Measurements from ENCODE around the gene PCSK4. TPM values are rescaled to one million over a fixed set of nuclear protein-coding genes. Genes with fewer than 3 reads are reported as not detected.
"Not testable (repeated sequence)": the region's sequence is repeated elsewhere in the genome, so short reads cannot be mapped to it uniquely, and the experiment has no call there.

Gene PCSK4
- total RNA-seq, 1 donor from 2014 or later: 0.59 TPM

GRCh38 chr19:1522061-1522460 lies 31.9 kb upstream of the PCSK4 start:
- DNase-seq (ENCODE audit: low read depth, low spot score): no peak

DNA sequence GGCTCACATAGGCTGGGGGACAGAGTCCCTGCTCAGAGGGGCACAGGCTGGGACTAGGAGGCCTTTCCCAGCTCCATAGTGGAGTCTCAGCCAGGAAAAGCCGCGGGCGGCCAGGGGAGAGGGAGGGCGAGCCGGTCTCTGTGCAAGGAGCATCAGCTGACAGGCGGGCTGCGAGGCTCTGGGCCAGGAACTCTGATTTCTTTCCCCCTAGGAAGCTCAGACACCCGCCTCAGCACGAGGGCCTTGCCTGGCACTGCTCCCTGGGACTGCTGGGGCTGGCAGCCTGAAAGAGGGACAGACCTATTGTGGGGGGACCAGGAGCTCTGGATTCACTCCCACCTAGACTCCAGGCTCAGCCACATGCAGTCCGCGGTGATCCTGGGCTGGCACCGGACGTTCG lies 31.5 kb upstream of the PCSK4 start:
- DNase-seq (ENCODE audit: low read depth, low spot score): no peak

DNA sequence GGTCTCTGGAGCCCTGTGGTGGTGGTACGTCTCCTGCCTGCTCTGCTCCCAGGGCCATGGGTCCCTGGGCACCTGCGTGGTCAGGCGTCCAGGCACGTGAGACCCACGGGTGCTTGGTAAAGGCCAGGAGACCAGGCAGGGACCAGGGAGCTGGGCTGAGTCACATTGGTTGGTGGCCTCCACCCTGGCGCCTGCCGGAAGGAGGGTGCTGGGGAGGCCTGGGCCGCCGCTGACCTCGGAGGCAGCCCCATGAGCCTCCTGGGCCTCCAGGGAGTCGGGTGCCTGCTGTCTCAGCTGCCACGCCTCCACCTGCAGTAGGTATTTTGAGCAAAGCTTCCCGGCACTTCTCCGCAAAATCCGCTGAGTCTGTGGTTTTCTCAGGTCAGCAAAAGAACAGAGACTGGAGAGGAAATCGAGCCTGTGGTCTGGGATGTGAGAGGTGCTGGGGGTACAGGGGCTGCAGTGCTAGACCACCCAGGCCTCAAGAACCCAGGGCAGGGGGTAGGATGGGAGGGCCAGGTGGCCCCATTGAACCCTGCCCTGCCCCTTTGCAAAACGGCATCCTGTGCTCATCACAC lies 30.1 kb upstream of the PCSK4 start:
- DNase-seq (ENCODE audit: low read depth, low spot score): no peak

GRCh38 chr19:1519802-1520201 lies 29.7 kb upstream of the PCSK4 start:
- not testable (repeated sequence) for DNase-seq (ENCODE audit: low read depth, low spot score)

- DNase-seq (ENCODE audit: low read depth, low spot score): no peak
These were observed 28.3 kb upstream of the PCSK4 start for GRCh38 chr19:1518471-1518870.

GRCh38 chr19:1516395-1516753 lies 26.2 kb upstream of the PCSK4 start:
- DNase-seq (ENCODE audit: low read depth, low spot score): no peak

- no peak for DNase-seq (ENCODE audit: low read depth, low spot score)
These were observed 25.0 kb upstream of the PCSK4 start for GRCh38 chr19:1514986-1515721.

GRCh38 chr19:1514295-1514661 lies 24.1 kb upstream of the PCSK4 start:
- DNase-seq (ENCODE audit: low read depth, low spot score): no peak

DNA sequence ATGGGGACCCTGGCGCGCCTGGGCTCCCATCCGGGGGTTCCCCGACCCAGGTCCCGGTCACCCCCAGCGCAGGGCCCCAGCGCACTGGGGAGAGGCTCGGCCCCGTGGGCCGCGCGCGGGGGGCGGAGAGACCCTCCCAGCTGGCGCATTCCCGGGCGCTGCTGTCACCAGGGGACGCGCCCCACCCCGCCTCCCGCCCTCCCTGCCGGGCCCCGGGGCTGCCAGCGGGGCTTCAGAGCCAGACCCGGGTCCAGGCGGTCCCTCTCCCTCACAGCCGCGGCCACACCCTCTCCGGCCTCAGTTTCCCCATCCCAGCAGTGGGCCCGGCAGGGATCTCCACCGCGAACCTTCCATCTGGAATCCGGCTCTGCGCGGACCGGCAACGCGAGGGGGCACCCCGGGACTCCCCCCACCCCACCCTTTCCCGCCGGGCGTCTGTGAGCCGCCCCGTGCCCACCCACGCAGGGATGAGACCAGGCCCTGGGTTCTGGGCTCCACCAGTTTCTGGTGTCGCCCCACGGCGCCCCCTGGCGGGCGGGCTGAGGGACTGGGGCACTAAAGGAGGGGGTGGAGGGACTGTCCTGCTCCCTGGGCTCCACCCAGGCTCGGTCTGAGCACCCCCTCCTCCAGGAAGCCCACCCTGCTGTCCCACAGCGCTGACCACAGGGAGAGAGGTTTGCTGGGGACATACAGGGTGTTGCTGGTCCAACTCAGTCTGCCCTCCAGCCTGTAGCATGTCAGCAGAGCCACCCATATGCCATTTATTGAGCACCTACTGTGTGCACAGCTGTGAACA lies 23.5 kb upstream of the PCSK4 start:
- no peak for DNase-seq (ENCODE audit: low read depth, low spot score)

DNA sequence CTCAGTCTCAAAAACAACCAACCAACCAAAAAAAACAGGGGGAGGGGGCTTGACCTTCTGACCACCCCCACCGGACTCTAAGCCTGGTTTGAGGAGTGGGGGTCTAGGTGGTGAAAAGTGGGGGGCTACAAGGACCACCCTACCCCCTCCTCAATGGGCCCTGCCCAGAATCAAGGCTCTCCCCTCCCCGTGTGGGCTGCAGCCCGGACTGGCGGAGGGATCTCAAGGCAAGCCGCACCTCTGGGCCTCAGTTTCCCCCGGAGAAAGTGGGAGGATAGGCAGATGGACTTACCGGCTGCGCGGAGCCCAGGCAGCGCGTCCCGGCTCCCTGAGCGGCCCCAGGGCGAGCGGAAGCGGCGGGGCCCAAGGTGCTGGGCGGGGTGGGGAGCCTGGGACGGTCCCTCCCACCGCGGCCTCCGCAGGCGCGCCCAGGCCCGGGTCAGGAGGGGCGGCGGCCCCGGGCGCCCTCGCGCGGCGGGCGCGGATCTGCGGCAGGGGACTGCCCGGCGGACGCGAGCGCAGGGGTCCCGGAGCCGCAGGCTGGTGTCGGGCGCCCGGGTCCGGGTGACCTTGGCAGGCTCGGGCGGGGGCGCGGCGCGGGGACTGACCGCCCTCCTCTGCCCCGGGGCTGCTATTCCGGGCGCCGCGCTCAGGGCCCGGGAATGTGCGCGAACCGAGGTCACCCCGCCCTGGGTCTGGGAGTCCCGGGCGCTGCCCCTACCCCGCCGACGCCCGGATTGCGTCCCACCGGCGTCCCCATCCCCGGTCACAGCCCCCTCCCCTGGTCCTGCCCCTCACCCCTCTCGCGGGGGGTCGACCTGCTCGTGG lies 22.7 kb upstream of the PCSK4 start, which contains the start of gene ADAMTSL5:
Gene ADAMTSL5, minus strand, starts transcription at position 349 of the 828 bp plus-strand sequence. CDS start 2,076 bp downstream, outside the sequence.
- DNase-seq (ENCODE audit: low read depth, low spot score): no peak

- no peak for DNase-seq (ENCODE audit: low read depth, low spot score)
These were observed 21.5 kb upstream of the PCSK4 start for GRCh38 chr19:1511318-1512317.

DNA sequence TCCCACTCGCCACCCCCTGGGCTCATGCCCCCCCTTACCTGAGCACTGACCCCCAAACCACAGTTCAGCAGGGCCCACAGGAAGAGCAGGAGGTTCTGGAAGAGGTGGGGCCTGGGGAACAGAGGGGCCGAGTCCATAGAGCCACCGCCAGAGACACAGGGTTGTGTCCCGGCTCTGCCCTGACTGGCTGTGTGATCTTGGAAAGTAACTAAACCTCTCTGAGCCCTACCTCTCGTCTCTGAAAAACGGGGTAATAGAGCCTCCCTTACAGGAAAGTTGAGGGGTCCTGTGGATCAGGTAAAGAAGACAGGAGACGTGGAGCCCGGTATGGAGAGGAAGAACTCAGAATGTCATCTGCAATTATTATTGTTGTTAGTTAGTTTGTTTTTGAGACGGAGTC lies 20.7 kb upstream of the PCSK4 start:
- DNase-seq (ENCODE audit: low read depth, low spot score): no peak

DNA sequence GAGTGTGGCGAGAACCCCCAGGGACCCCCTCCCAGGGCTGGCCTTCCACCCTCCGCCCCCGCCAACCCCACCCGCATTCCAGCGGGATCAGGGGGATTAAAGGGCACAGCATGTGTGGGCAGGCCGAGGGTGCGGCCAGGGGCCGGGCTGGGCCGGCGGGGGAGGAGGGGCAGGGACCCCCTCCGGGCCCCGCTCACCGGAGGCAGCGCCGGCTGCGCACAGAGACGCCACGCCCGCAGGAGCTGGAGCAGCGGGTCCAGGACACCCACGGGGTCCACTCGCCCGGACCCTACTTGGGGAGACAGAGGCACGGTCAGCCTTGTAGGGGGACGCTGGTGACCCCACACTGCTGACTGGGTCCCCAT lies 20.3 kb upstream of the PCSK4 start:
- no peak for DNase-seq (ENCODE audit: low read depth, low spot score)

DNA sequence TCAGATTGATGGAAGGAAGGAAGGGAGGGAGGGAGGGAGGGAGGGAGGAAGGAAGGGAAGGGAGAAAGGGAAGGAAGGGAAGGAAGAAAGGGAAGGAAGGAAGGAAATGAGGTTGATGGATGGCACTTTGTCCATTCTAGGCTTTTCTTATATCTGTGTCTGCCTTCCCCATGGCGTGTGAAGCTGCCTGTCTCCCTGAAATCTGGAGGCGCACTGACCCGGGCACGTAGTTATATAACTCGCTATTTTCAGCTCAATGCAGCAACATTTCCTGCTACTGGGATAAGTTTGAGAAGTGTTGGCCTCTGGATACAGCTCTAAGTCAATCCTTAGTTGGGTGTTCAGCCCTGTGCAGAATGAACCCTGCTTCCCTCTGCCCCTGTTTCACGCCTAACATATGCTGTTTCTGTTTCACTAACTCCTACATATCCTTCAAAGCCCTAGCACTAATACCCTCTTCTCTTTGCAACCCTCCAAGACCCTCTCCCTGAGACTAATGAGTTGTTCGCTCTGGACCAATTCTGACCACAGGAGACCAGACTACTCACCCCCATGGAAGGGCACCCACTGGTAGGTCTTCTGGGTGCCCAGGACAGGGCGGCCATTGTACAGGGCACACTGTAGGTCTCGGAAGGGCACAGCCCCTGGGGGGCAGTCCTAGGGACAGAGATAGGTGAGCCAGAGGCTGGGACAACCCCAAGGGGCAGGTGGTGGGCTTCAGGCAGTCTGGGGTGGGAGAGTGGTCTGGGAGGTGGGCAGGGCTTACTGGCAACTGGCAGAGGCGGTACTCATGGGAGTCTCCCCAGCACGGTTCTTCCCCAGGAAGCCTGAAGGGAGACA lies 19.7 kb upstream of the PCSK4 start:
- no peak for DNase-seq (ENCODE audit: low read depth, low spot score)

- DNase-seq (ENCODE audit: low read depth, low spot score): no peak
These were observed 18.3 kb upstream of the PCSK4 start for GRCh38 chr19:1508507-1508856.

DNA sequence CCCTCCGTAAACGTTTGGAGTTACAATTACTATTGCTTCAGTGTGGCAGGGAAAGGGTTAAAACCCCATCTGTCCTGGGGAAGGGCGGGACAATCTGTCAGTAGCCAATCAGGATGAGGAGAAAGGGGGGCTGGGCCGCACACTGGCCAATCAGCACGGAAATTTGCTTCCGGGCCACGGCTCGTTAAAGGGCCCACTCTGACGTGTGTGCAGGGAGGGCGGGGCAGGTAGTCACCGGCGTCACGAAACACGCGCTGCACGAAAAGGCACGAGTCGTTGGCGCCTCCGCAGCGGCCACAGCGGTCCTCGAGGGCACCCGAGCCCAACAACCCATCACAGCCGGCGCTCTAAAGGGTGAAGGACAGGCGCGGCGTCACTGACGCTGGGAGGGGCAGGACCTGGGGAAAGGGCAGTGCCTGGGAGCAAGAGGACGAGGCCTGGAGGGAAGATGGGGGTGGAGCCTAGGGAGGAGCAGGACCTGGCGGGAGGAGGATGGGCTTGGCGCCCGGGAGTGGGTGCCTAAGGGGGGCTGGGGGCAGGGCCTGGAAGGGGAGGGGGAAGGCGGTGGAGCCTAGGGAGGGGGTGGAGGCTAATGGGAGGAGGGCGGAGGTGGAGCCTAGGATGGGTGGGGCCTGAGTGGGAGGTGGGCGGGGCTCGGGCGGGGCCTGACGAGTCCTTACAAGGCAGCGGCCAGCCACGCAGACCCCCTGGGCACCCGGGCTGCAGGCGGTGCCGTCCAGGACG lies 17.8 kb upstream of the PCSK4 start:
- DNase-seq (ENCODE audit: low read depth, low spot score): peak; percentile 69

GRCh38 chr19:1507192-1507660 lies 17.1 kb upstream of the PCSK4 start:
- no peak for DNase-seq (ENCODE audit: low read depth, low spot score)

DNA sequence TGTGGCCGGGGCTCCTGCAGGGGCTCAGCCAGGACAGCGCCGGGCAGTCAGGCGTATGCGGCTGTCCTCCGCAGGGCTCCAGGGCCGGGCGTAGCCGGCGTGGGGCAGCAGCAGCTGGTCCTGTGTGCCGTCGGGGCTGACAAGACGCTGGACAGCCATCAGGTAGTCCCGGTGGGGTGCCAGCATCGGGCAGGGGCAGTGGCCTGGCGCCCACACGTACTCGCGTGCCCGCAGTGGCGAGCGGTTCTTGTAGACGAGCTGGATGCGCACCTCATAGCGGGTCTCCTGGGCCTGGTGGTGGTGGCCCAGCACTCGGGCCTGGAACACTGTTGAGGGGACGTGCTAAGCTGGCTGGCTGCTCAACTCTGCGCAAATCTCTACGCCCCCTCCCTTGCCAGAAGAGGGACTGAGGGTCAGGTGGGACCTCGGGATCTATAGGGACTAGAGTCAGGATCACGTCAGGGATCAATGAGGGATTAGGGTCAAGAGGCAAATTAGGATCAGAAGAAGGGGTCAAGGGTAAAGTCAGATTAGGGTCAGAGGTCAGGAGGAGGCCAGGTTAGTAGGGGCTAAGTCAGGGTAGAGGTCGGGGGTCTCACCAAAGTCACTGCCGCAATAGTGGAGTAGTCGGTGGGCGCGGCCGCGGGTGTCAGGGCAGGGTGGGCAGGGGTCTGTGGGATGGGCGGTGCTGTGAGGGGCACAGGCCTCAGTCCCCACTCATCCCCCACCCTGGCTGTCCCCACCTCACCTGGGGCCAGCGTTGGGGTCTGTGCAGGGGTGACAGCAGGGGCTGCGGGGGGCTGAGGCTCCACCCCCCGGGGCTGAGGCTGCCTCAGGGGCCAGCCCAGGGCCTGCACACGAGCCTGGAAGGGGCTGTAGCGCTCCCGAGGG lies 16.1 kb upstream of the PCSK4 start:
- no peak for DNase-seq (ENCODE audit: low read depth, low spot score)
